BJ (cell line): Measurements from ENCODE around the gene PTBP3. TPM values are rescaled to one million over a fixed set of nuclear protein-coding genes. Genes with fewer than 3 reads are reported as not detected.
A peak's percentile ranks its signal among the peaks of the same experiment; 100 is the strongest.

Experiments
- CTCF ChIA-PET: fragments of 350-600 bp; formaldehyde crosslinking; extraction: SDS; loops from one replicate; lab custom pipeline; 2021; ENCODE audit warnings: antibody characterized with exemption, inconsistent platforms; lab: Yijun Ruan, JAX
- POLR2A ChIA-PET: fragments of 300-600 bp; sonication (Branson Sonifier 250); formaldehyde crosslinking; extraction: SDS; loops from one replicate; lab custom pipeline; 2021; ENCODE audit warnings: antibody characterized with exemption; lab: Charles Lee
- DNase-seq: peaks from one replicate; pipeline ENCODE4 v3.0.0-alpha.2; 2011; ENCODE audit warnings: low read depth
- H3K27me3 ChIP-seq: 2 replicates; pipeline ENCODE4 v1.6.0; 2011; ENCODE audit warnings: low read length; ENCODE audit not compliant: control insufficient read depth, insufficient read depth
- H3K36me3 ChIP-seq: 2 replicates; pipeline ENCODE4 v1.5.1; 2011; ENCODE audit warnings: low read length; ENCODE audit not compliant: control insufficient read depth, insufficient read depth
- H3K4me3 ChIP-seq: 2 replicates; pipeline ENCODE4 v1.5.1; 2011; ENCODE audit warnings: low read depth, mild to moderate bottlenecking, control low read depth, low read length
- polyA plus RNA-seq: library from polyadenylated mRNA; depleted of rRNA; stranded (reverse); fragments of >200 nt; gene quantifications from 2 replicates; pipeline ENCODE4 v1.2.3, GENCODE V29; 2011
- TF ChIP-seq, protein P1 (sequence below): IDR thresholded peaks from 2 replicates; pipeline ENCODE4 v1.5.1; 2011; ENCODE audit warnings: low read depth, mild to moderate bottlenecking, control low read depth, inconsistent platforms, low read length, moderate library complexity; ENCODE audit not compliant: insufficient read depth

Gene PTBP3
- polyA plus RNA-seq, 1 experiment = 44.4 TPM

GRCh38 chr9:112360047-112360804 lies 26.8 kb upstream of the PTBP3 start:
- H3K36me3 ChIP-seq = no peaks in the 10 kb centered on the region
- no peaks in the 10 kb centered on the region for H3K27me3 ChIP-seq
- no peak overlapping the region for H3K4me3 ChIP-seq
- POLR2A ChIA-PET = no interaction called here
- TF ChIP-seq, protein P1, sequence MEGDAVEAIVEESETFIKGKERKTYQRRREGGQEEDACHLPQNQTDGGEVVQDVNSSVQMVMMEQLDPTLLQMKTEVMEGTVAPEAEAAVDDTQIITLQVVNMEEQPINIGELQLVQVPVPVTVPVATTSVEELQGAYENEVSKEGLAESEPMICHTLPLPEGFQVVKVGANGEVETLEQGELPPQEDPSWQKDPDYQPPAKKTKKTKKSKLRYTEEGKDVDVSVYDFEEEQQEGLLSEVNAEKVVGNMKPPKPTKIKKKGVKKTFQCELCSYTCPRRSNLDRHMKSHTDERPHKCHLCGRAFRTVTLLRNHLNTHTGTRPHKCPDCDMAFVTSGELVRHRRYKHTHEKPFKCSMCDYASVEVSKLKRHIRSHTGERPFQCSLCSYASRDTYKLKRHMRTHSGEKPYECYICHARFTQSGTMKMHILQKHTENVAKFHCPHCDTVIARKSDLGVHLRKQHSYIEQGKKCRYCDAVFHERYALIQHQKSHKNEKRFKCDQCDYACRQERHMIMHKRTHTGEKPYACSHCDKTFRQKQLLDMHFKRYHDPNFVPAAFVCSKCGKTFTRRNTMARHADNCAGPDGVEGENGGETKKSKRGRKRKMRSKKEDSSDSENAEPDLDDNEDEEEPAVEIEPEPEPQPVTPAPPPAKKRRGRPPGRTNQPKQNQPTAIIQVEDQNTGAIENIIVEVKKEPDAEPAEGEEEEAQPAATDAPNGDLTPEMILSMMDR = no peak
- peak; percentile 69 for DNase-seq
- CTCF ChIA-PET = interaction anchor here (0.6 to 5.5 kb wide), 13 partner anchors 10 to 600 kb away, joined by 3 to 68 read pairs (median 9); partner anchors contain the start of gene HSDL2

DNA sequence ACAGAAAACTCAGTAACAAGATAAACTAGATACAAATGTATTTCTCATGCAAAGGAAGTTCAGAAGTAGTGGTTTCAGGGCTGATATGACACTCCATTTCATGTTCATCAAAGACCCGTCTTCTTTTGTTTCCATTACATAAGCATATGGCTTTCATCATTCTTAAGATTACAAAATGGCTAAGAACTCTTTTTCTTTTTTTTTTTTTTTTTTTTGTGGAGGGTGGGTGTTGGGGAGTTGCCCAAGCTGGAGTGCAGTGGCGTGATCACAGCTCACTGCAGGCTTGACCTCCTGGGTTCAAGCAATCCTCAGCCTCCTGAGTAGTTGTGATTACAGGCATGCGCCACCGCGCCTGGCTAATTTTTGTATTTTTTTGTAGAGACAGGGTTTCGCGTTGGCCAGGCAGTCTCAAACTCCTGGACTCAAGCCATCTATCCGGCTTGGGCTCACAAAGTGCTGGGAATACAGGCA lies 22.0 kb upstream of the PTBP3 start:
- DNase-seq = no peak
- POLR2A ChIA-PET = no interaction called here

GRCh38 chr9:112354081-112354743 lies 20.8 kb upstream of the PTBP3 start:
- TF ChIP-seq, protein P1 = no peak
- ChIA-PET POLR2A (no interaction called here), CTCF (interaction anchor here (0.6 to 0.7 kb wide), 2 partner anchors 256 to 654 kb away, joined by 4 read pairs; no protein-coding TSS in a partner anchor)
- DNase-seq = no peak
- Histone ChIP-seq H3K4me3 (no peak overlapping the region), H3K36me3 (no peaks in the 10 kb centered on the region), H3K27me3 (no peaks in the 10 kb centered on the region)

More for the DNA sequence above, 22.0 kb upstream of the PTBP3 start:
- Histone ChIP-seq H3K27me3 (no peaks in the 10 kb centered on the region), H3K36me3 (no peaks in the 10 kb centered on the region), H3K4me3 (no peak overlapping the region)
- TF ChIP-seq, protein P1 = no peak
- CTCF ChIA-PET = no interaction called here

GRCh38 chr9:112352209-112352608 lies 18.8 kb upstream of the PTBP3 start:
- TF ChIP-seq, protein P1 = no peak
- Histone ChIP-seq H3K4me3 (no peak overlapping the region), H3K27me3 (no peaks in the 10 kb centered on the region), H3K36me3 (no peaks in the 10 kb centered on the region)
- ChIA-PET CTCF (no interaction called here), POLR2A (interaction anchor here (0.7 kb wide), 1 partner anchor 18 kb away, joined by 3 read pairs; no protein-coding TSS in a partner anchor)
- no peak for DNase-seq

- no peak for DNase-seq
- no peaks in the 10 kb centered on the region for H3K36me3 ChIP-seq
- TF ChIP-seq, protein P1 = no peak
- H3K4me3 ChIP-seq = no peak overlapping the region
- ChIA-PET CTCF (interaction anchor here (1.4 to 2.4 kb wide), 2 partner anchors 10 to 253 kb away, joined by 5 to 9 read pairs; no protein-coding TSS in a partner anchor), POLR2A (no interaction called here)
- no peaks in the 10 kb centered on the region for H3K27me3 ChIP-seq
Measured at GRCh38 chr9:112351184-112351583, 17.8 kb upstream of the PTBP3 start.
